HUES6 (cell line): ENCODE measurements around the gene TUBA3E.
"Not testable (repeated sequence)": the region's sequence is repeated elsewhere in the genome, so short reads cannot be mapped to it uniquely, and the experiment has no call there.

Experiments used
- H3K27ac ChIP-seq: 2 replicates; pipeline ENCODE4 v1.7.0; 2013; ENCODE audit warnings: low read depth, mild to moderate bottlenecking, low read length, inconsistent platforms
- H3K27me3 ChIP-seq: 2 replicates; pipeline ENCODE4 v1.6.1; 2013; ENCODE audit warnings: low read length; ENCODE audit not compliant: control insufficient read depth, insufficient read depth
- H3K36me3 ChIP-seq: 2 replicates; pipeline ENCODE4 v1.6.1; 2013; ENCODE audit warnings: low read length; ENCODE audit not compliant: control insufficient read depth, insufficient read depth
- H3K4me1 ChIP-seq: 2 replicates; pipeline ENCODE4 v1.6.1; 2013; ENCODE audit warnings: low read length; ENCODE audit not compliant: control insufficient read depth, insufficient read depth
- H3K4me3 ChIP-seq: 2 replicates; pipeline ENCODE4 v1.5.1; 2013; ENCODE audit warnings: low read depth, low read length
- H3K9ac ChIP-seq: one replicate; pipeline ENCODE4 v1.6.1; 2013; ENCODE audit warnings: mild to moderate bottlenecking, low read length
- H3K9me3 ChIP-seq: 2 replicates; pipeline ENCODE4 v1.6.1; 2013; ENCODE audit warnings: low read depth, low read length; ENCODE audit not compliant: control insufficient read depth, insufficient read depth

TUBA3E gene

DNA sequence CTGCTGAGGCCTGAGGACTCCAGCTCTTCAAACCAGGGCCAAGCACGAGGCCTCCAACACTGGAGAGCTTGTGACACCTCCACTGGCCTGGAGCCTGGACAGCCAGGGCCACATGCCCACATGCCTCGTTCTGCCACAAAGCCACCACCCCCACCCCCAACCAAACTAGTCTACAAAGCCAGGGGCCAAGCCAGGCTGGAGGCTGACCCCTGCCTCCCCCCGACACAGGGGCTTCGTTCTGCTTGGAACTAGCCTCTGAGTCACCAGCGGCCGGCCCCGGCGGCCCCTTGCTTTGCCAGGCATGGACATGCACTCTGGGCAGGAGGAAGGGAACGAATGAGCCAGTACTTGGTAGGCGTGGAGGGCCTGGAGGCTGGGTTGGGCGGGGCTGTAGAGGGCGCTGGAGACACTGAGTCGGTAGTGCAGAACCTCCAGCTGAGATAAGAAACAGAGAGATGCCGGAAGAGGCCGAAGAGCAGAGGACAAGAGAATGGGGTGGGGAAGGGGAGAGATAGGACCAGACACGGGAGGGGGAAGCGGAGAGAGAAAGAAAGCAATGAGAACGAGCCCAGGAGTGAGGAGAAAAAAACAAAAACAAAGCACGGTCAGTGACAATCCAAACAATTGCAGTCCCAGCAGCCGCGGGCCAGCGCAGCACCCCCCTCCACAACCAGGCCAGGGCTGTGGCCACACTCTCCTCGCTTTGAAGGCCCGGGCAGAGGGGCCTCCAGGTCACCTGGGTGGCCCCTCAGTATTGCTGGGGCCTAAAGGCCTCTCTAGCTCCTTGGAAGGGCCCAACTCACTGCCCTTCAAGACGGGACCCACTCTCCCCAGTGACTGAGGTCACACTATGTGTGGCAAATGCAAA, 37.2 kb downstream of the TUBA3E start:
- not testable (repeated sequence) for H3K4me3 ChIP-seq, H3K27me3 ChIP-seq, H3K4me1 ChIP-seq, H3K9me3 ChIP-seq, H3K27ac ChIP-seq, H3K9ac ChIP-seq
- H3K36me3 ChIP-seq: peaks cover 66% of the 10 kb centered on the region

DNA sequence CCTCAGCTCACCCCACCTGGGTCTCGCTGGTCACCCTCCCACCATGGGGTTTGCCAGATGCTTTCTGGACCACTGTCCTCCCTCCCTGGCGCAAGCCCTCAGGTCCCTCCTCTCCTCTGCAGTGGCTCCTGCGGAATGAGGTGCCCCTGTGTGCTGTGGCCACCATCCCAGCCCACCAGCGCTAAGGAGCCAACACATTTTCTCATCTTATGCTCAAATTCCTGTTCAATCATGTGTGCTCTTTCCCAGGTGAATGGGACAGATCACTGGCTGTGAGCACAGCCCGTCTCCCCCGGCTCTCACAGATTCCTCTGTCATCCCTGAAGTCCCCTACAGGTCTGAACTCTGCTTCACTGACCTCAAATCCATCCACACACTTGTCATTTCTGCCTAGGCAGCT, 38.1 kb downstream of the TUBA3E start:
- no peaks in the 10 kb centered on the region for H3K4me1 ChIP-seq
- H3K9ac ChIP-seq: no peak overlapping the region
- peaks cover 65% of the 10 kb centered on the region for H3K36me3 ChIP-seq

DNA sequence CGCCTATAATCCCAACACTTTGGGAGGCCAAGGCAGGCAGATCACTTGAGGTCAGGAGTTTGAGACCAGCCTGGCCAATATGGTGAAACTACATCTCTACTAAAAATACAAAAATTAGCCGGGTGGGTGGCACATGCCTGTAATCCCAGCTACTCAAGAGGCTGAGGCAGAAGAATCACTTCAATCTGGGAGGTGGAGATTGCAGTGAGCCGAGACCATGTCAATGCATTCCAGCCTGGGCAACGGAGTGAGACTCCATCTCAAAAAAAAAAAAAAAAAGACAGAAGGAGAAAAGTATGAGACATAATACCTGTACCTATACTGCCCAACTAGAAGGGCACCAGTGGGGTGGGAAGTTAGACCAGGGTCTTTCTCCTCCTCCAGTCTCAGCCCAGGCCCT, 38.9 kb downstream of the TUBA3E start:
- H3K4me3 ChIP-seq, H3K27me3 ChIP-seq, H3K4me1 ChIP-seq, H3K27ac ChIP-seq, H3K9ac ChIP-seq, H3K9me3 ChIP-seq: not testable (repeated sequence)
- H3K36me3 ChIP-seq: peaks cover 66% of the 10 kb centered on the region

More for the DNA sequence above, 38.1 kb downstream of the TUBA3E start:
- Histone ChIP-seq H3K27me3 (no peaks in the 10 kb centered on the region), H3K27ac (no peak overlapping the region), H3K9me3 (no peaks in the 10 kb centered on the region), H3K4me3 (no peak overlapping the region)

DNA sequence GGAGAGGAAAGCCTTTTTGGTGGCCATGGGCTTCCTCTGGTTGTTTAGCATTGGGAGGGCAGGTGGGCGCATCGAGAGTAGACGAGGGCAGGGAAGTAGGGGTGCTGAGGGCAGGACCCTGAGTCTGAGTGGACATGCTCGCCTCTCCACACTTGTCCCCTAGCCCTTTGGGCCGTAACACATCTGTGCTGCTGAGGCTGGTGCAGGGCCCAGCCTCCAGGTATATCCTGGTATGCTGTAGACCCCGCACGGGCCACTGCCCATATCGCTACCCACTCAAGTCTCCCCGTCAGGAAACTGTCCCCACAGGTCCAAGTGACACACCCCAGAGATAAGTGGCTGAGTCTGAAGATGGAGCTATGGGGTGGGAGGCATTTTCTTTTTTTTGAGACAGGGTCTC, 39.6 kb downstream of the TUBA3E start:
- no peak overlapping the region for H3K27ac ChIP-seq
- peaks cover 64% of the 10 kb centered on the region for H3K36me3 ChIP-seq
- H3K4me1 ChIP-seq: no peaks in the 10 kb centered on the region
- H3K27me3 ChIP-seq: no peaks in the 10 kb centered on the region
- H3K4me3 ChIP-seq: no peak overlapping the region
- H3K9ac ChIP-seq: no peak overlapping the region
- no peaks in the 10 kb centered on the region for H3K9me3 ChIP-seq

DNA sequence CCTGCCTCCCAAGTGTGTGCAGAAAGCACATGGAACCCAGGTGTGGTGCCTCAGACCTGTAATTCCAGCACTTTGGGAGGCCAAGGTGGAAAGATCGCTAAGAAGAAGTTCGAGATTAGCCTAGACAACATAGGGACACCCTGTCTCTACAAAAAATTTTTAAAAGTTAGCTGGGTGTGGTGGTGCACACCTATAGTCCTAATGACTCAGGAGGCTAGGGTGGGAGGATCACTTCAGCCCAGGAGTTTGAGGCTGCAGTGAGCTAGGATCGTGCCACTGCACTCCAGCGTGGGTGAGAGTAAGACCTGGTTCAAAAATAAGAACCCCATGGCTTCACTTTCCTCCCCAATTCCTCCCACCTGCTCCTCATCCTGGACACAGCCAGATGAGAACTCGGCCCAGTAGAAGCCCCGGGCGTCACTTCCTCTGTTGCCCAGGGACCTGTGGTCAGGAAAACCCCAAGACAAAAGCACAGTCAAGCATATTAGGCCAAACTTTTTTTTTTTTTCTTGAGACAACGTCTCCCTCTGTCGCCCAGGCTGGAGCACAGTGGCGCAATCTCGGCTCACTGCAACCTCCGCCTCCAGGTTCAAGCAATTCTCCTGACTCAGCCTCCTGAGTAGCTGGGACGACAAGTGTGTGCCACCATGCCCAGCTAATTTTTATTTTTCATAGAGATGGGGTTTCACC, 40.3 kb downstream of the TUBA3E start:
- not testable (repeated sequence) for H3K27me3 ChIP-seq, H3K4me1 ChIP-seq, H3K27ac ChIP-seq, H3K4me3 ChIP-seq, H3K9ac ChIP-seq, H3K9me3 ChIP-seq
- H3K36me3 ChIP-seq: peaks cover 64% of the 10 kb centered on the region

DNA sequence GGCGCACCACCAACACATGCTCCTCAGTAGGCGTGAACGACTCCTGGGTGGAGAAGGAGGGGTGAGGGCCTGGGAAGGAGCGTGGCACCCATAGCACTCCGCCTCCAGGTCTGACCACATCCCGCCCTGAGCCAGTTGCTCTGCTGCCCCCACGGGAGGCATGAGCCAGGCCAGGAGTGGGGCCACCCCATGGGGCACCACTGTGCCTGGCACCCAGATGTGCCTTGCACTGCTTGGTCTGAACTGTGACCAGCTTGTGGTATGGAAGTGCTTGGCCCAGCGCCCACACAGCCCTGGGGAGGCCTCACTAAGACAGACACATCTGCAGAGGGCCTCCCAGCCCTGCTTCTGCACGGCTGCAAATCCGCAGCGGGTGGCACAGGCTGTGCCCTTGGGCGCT, 40.9 kb downstream of the TUBA3E start:
- not testable (repeated sequence) for H3K4me3 ChIP-seq, H3K4me1 ChIP-seq, H3K27ac ChIP-seq, H3K9me3 ChIP-seq, H3K27me3 ChIP-seq, H3K9ac ChIP-seq
- peaks cover 64% of the 10 kb centered on the region for H3K36me3 ChIP-seq

DNA sequence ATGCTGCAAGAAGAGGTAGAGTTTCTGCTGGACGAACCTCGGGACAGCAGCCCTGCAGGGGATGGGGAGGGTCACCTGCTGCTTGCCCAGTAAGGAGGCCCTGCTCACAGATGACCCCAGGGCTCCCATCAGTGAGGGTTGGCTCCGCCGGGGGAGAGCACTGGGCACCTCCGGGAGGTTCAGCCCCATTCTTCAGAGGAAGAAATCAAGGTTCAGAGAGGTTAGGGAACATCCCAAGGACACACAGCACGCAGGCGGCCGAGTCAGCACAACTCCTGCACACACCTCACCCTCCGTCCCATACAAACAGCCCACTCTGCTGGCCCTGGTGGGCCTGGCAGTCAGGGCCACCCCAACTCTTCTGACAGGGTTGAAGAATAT, 41.6 kb downstream of the TUBA3E start:
- Histone ChIP-seq H3K36me3 (peaks cover 69% of the 10 kb centered on the region), H3K4me1 (no peaks in the 10 kb centered on the region)

DNA sequence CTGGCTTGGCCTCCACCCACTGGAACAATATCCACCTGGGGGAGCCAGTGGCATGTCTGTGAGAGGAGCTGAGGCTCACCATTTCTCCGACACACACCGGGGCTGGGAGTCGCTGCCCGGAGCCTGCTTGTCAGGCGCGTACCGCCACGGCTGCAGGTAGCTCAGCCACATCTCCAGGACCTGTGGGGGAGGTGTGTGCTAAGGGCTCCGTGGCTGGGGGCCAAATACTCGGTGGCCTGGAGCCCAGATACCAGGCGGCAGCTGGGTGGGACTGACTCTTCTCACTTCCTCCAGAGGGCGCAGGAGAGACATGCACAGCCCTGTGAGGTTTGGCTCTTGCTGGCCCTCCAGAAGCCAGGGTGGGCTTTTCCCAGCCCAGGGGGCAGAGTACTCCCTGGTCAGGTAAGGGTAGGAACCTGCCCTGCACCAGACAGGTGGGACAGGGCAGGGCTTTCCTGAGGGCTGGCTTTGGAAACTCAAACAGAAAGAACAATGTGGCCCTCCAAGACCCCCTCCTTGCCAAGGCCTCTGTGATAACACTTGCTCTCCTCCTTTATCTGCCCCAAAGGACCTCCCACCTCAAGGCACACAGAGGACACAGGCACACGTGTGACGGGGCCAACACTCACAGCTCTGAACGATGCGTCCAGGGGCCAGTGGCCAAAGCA, 42.1 kb downstream of the TUBA3E start:
- H3K9ac ChIP-seq, H3K9me3 ChIP-seq, H3K4me3 ChIP-seq, H3K27ac ChIP-seq, H3K4me1 ChIP-seq, H3K27me3 ChIP-seq: not testable (repeated sequence)
- H3K36me3 ChIP-seq: peaks cover 71% of the 10 kb centered on the region

More for the DNA sequence above, 41.6 kb downstream of the TUBA3E start:
- no peak overlapping the region for H3K9ac ChIP-seq
- no peaks in the 10 kb centered on the region for H3K27me3 ChIP-seq
- no peak overlapping the region for H3K27ac ChIP-seq
- H3K4me3 ChIP-seq: no peak overlapping the region
- no peaks in the 10 kb centered on the region for H3K9me3 ChIP-seq

DNA sequence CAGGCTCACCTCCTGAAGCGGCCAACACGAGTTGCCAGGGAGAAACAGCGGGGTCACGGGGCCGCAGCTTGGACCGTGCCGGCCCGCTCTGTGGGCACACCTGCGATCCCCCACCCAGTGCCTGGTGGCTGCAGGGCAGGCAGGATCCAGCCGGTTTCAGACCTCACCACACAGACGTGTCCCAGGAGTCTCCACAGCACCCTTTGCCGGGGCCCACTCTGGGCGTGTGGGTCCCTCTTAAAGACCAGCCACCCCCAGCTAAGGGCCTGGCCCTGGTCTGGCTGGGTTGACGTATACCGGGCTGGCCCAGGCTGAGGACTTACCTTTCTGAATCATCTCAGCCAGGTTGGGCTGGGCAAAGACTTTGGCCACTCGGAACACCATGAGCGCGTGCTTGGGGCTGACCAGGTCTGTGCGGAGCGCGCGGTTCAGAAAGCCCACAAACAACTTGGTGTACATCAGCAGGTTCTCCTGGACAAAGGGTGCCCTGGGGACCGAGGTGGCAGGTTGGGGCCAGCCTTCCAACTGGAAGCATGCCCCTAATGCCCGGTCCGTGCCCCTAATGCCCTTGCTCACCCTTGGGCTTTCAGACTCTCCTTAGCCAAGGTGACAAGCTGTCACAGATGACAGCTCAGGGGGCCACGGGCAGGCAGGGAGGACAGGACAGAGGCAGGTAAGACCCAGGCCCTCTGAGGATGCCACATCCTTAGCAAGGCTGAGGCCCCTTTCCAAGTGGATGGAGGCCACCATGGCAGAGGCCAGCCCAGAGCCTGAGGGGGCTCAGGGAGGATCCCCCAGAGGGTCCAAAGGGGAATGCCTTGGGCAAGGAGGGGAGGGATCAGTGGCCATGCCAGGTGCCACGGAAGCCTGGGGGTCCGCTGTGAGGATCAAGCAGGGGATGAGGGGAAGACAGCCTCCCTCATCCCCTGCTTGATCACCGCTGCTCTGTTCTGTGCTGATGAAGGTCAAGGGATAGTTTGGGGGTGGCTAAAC, 43.2 kb downstream of the TUBA3E start:
- no peaks in the 10 kb centered on the region for H3K9me3 ChIP-seq
- H3K36me3 ChIP-seq: peaks cover 73% of the 10 kb centered on the region
- H3K27ac ChIP-seq: no peak overlapping the region
- no peaks in the 10 kb centered on the region for H3K4me1 ChIP-seq
- H3K4me3 ChIP-seq: no peak overlapping the region
- no peaks in the 10 kb centered on the region for H3K27me3 ChIP-seq
- H3K9ac ChIP-seq: no peak overlapping the region

DNA sequence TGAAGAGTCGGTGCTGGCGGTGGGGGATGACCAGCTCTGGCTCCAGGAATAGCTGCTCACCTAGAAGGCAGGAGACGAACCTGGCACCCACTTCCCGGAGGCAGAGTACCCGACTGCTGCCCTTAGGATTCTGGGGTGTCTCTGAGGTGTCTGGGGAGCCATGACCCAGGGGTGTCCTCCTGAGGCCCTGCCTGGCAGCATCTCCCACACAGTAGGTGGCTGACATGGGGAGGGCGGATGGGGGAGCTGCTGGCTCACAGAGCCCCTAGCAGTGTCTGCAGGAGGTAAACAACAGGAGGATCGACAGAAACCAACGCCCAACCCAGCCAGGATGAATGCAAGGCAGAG, 43.8 kb downstream of the TUBA3E start:
- H3K27me3 ChIP-seq, H3K27ac ChIP-seq, H3K4me3 ChIP-seq, H3K9ac ChIP-seq, H3K9me3 ChIP-seq, H3K4me1 ChIP-seq: not testable (repeated sequence)
- peaks cover 66% of the 10 kb centered on the region for H3K36me3 ChIP-seq
